ENCODE results near the gene SLC10A7. TPM values are rescaled to one million over a fixed set of nuclear protein-coding genes. Genes with fewer than 3 reads are reported as not detected.

SLC10A7 gene
- total RNA-seq, 2 experiments from 2014 or later, result 14.8 to 18.9 TPM

DNA sequence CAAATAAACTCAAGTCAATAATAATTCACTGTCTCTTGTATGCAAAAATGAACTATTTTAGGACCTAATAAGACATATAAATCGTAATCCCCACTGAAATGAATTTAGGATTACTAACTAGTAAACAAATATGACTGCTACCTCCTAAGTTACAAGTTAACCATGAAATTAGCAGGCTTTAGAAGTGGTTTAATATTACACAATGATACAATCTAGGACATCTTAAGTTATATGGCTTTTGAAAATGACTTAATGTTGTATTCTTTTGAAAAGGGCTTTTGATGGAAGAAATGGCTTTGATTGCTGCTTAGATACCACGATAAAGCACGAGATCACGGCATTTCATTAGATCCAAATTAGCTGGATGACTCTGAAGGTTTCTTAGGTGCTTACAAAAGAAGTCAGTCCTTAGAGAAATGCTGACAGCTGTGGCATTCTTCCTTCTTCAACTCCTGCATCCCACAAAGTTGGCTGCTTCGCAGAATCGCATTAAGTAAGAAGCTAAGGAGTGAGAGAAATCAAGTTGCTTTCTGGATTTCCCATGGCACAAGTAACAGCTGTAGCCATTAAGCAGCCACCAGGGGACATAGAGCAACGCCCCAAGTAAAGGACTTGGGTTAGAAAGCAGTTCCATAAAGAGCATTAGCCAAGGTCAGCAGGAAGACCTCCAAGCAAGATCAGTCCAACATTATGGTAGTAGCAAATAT lies 6.9 kb downstream of the SLC10A7 start:
- POLR2A ChIA-PET, result no interaction called here
- H3K9me3 Mint-ChIP-seq, result no peaks in the 10 kb centered on the region
- peaks cover 8% of the 10 kb centered on the region for H3K4me1 Mint-ChIP-seq
- no peaks in the 10 kb centered on the region for H3K27me3 Mint-ChIP-seq
- no peak overlapping the region for H3K4me3 Mint-ChIP-seq
- no peak overlapping the region for H3K27ac Mint-ChIP-seq
- CTCF ChIA-PET, result no interaction called here
- peaks cover 20% of the 10 kb centered on the region for H3K36me3 Mint-ChIP-seq (ENCODE audit: low read depth)
- DNase-seq, result no peak

DNA sequence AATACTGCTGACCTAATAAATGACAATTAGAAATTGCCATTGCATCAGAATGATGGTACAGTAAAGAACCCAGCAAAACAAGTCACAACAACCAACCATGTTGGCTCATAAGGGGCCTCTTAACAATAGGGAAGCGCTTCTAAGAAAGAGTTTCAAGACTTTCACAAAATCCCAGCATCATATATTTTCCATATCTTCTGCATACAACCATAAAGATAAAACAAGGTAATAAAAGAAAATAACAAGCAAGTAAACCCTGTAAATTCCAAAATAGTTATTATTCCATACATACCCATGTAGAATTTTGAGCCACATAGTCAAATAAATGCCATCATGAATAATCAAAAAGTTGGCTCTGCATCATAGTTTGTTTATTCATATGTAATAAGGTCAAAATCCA lies 8.2 kb downstream of the SLC10A7 start:
- no peaks in the 10 kb centered on the region for H3K27me3 Mint-ChIP-seq
- no peak overlapping the region for H3K27ac Mint-ChIP-seq
- H3K4me1 Mint-ChIP-seq, result peaks cover 6% of the 10 kb centered on the region
- no peaks in the 10 kb centered on the region for H3K9me3 Mint-ChIP-seq
- ChIA-PET POLR2A (no interaction called here), CTCF (no interaction called here)
- DNase-seq, result no peak
- H3K36me3 Mint-ChIP-seq (ENCODE audit: low read depth), result peaks cover 31% of the 10 kb centered on the region
- no peak overlapping the region for H3K4me3 Mint-ChIP-seq

DNA sequence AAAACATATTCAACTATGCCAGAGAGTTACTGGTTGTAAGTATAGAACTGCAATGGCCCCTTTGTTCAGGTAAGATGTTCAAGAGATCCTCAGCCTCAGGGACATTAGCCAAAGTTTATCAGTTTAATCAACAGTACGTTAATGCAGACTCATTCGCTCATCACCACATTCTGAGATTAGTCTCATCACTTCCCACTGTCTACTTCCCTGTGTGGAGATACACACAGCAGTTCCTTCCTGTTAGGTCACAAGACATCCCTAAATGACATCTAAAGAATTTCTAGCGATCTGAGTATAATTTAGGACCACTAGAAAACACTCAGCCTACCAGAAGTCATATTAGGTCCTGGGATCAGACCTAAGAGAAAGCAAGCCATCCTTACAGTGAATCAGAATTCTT lies 10.4 kb downstream of the SLC10A7 start:
- H3K36me3 Mint-ChIP-seq (ENCODE audit: low read depth), result peaks cover 48% of the 10 kb centered on the region

DNA sequence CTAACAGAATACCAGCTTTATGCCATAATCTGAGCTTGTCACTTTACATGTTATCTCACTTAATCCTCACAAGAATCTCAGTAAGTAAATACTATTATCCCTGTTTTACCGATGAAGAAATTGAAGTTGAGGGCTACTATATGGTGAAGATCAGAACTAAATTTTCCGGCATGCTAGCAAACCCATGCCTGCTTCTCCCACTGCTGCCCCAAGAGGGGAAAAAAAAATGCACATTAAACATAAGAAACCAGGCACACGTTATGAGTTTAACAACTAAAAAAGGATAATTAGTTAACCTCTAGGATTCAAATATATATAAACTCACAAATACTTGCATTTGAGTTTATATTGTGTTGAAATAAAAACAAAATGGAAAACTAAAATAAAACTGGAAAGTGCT lies 10.8 kb downstream of the SLC10A7 start:
- Mint-ChIP-seq H3K27ac (no peak overlapping the region), H3K27me3 (no peaks in the 10 kb centered on the region), H3K4me3 (no peak overlapping the region), H3K36me3 (ENCODE audit: low read depth) (peaks cover 47% of the 10 kb centered on the region), H3K4me1 (peaks cover 9% of the 10 kb centered on the region), H3K9me3 (peaks cover 2% of the 10 kb centered on the region)
- CTCF ChIA-PET, result no interaction called here
- POLR2A ChIA-PET, result no interaction called here
- DNase-seq, result no peak

More for the DNA sequence above, 10.4 kb downstream of the SLC10A7 start:
- ChIA-PET CTCF (no interaction called here), POLR2A (no interaction called here)
- H3K4me1 Mint-ChIP-seq, result peaks cover 8% of the 10 kb centered on the region
- H3K27ac Mint-ChIP-seq, result no peak overlapping the region
- no peaks in the 10 kb centered on the region for H3K27me3 Mint-ChIP-seq
- peaks cover 2% of the 10 kb centered on the region for H3K9me3 Mint-ChIP-seq
- H3K4me3 Mint-ChIP-seq, result no peak overlapping the region
- no peak for DNase-seq

DNA sequence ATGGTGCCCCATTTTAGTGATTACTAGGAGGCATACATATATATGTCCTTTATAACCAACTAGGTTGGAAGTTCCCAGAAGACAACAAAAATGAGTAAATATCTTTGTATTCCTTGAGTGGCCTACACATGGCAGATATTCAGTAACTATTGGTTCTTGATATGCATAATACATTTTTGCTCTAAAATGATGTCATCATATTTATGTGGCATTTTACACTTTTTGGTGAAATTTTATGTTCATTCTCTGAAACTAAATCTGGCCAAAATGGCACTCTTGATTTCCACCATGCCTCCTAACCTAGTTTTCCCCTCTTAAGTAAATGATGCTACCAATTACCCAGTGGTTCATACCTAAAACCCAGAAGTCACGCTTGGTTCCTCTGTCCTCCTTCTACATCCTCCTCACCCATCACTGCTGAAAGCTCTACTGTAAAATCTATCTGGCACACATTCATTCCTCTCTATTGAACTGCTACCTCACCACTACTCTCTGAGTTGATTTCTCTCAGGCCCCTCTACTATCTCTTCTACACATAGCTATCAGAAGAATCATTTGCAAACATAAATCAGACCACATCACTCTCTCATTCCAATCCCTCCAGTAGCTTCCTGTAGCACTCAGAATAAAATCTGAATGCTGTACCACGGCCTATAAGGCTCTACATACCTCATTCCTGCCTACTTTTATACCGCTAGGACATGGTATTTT lies 13.4 kb downstream of the SLC10A7 start:
- Mint-ChIP-seq H3K36me3 (ENCODE audit: low read depth) (peaks cover 39% of the 10 kb centered on the region), H3K4me1 (peaks cover 9% of the 10 kb centered on the region), H3K4me3 (no peak overlapping the region), H3K27me3 (no peaks in the 10 kb centered on the region), H3K9me3 (peaks cover 2% of the 10 kb centered on the region), H3K27ac (no peak overlapping the region)
- ChIA-PET CTCF (no interaction called here), POLR2A (no interaction called here)
- no peak for DNase-seq

DNA sequence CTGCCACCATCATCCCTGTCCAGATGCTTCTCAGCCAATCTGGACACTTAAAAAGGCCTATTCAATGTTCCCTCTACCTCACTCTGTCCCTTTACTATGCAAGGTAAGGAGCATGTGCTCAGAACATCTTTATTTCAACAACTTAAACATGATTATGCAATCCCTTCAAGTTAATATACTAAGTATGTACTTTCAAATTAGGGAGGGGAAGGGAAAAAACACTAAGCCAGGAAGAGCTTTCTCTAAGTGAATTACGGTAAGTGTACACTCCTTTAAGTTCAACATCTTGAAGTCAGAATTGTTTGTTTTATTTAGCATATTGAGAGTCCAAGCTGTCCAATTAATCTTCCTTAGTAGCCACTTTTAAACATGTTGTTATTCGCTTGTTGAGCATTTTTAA lies 14.1 kb downstream of the SLC10A7 start:
- Mint-ChIP-seq H3K4me1 (peaks cover 9% of the 10 kb centered on the region), H3K27ac (no peak overlapping the region), H3K9me3 (peaks cover 2% of the 10 kb centered on the region), H3K36me3 (ENCODE audit: low read depth) (peaks cover 42% of the 10 kb centered on the region), H3K27me3 (no peaks in the 10 kb centered on the region), H3K4me3 (no peak overlapping the region)
- DNase-seq, result no peak
- POLR2A ChIA-PET, result no interaction called here
- CTCF ChIA-PET, result no interaction called here

DNA sequence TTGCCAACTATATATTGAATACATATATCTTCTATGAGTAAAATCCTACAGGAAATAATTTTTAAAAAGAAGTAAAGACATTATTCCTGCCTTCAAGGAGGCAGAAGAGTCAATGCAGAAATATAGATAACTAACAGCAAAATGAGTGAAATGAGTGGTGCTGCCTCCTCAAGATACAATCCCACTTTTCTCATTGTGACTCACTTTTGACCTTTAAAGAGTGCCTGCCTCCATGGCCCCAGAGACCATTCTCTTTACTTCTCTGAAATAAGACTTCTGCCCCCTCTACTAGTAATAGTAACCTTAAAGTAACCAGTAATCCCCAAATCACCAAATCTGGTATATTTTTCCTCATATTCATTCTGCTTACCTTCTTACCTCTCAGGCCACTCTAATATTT lies 15.5 kb downstream of the SLC10A7 start:
- Mint-ChIP-seq H3K27ac (no peak overlapping the region), H3K9me3 (peaks cover 2% of the 10 kb centered on the region), H3K4me3 (no peak overlapping the region), H3K27me3 (no peaks in the 10 kb centered on the region), H3K4me1 (peaks cover 6% of the 10 kb centered on the region), H3K36me3 (ENCODE audit: low read depth) (peaks cover 42% of the 10 kb centered on the region)
- ChIA-PET POLR2A (no interaction called here), CTCF (no interaction called here)
- no peak for DNase-seq

DNA sequence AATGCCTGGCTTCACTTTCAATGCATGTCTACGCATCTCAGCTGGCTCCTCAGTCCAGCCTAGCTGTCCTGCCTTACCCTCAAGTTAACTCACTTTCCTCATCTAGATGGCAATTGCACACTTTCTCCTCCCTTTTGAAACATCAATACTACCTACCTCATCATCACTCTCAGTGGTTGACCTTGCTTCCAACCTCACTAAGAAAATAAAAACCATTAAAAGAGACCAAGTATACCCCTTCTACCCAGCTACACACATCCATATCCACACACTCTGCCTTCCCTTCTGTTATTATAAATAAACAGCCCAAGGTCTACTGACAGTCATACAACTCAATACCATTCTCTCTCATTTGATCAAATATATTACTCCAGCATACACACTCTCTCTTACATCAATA lies 21.5 kb downstream of the SLC10A7 start:
- Mint-ChIP-seq H3K36me3 (ENCODE audit: low read depth) (peaks cover 11% of the 10 kb centered on the region), H3K4me1 (peaks cover 8% of the 10 kb centered on the region), H3K27me3 (no peaks in the 10 kb centered on the region), H3K9me3 (no peaks in the 10 kb centered on the region), H3K27ac (no peak overlapping the region), H3K4me3 (no peak overlapping the region)
- CTCF ChIA-PET, result no interaction called here
- DNase-seq, result no peak
- POLR2A ChIA-PET, result no interaction called here

DNA sequence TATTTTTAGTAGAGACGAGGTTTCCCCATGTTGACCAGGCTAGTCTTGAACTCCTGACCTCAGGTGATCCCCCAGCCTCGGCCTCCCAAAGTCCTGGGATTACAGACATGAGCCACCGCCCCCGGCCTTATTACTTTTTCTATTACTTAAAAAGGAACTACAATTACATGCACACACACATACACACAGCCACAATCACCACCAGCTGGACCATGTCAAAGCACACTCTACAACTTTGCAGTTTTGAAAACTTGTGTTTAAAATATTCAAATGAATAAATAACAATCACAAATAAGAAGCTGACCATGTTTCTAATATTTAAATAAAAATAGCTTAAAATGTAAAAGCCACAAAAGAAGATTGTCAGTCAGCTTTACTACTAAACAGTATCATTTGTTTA lies 23.4 kb downstream of the SLC10A7 start:
- Mint-ChIP-seq H3K4me1 (peaks cover 8% of the 10 kb centered on the region), H3K4me3 (no peak overlapping the region), H3K27me3 (no peaks in the 10 kb centered on the region), H3K27ac (no peak overlapping the region), H3K36me3 (ENCODE audit: low read depth) (peaks cover 7% of the 10 kb centered on the region), H3K9me3 (no peaks in the 10 kb centered on the region)
- ChIA-PET CTCF (no interaction called here), POLR2A (no interaction called here)
- DNase-seq, result no peak

DNA sequence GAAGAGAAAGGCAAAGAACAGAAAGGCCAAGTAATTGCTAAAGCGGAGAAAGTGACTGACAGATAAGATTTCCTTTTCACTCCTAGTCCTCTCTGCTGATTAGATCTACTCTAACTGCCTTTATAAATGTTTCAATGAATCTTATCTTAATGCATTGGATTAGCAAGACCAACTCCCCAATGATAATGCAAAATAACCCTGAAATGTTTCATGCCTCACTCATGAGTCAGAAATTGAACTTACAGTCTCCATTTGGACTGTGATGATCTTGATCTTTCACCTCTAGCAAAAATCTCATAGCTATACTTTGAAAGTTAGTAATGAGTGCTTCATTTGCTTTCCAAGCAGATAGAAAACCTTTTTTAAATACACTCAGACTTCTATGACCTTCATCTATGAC lies 26.5 kb downstream of the SLC10A7 start:
- Mint-ChIP-seq H3K4me3 (no peak overlapping the region), H3K27ac (no peak overlapping the region), H3K27me3 (no peaks in the 10 kb centered on the region), H3K4me1 (peaks cover 8% of the 10 kb centered on the region), H3K9me3 (no peaks in the 10 kb centered on the region), H3K36me3 (ENCODE audit: low read depth) (peaks cover 6% of the 10 kb centered on the region)
- ChIA-PET POLR2A (no interaction called here), CTCF (interaction anchor here (1.0 kb wide), 1 partner anchor 104 kb away, joined by 3 read pairs; no protein-coding TSS in a partner anchor)
- no peak for DNase-seq

DNA sequence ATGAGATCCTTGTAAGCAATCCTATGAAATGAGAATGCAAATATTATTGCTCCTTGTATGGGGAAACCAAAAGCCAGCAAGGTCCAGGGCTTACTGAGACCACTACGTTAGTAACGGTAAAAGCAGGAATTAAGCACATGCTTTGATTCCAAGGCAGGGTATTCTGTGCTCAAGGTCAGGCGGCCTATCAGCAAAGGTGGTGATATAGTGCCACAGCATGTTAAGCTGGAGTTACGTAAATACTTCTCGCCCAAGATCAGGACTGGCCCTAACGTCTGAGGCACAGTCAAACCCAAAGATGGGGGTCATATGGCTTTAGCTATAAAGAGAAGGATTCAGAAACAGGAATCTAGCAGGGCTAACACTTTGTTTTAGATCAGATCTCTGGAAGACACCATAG lies 27.6 kb downstream of the SLC10A7 start:
- Mint-ChIP-seq H3K27ac (no peak overlapping the region), H3K9me3 (no peaks in the 10 kb centered on the region), H3K4me1 (peaks cover 8% of the 10 kb centered on the region), H3K27me3 (no peaks in the 10 kb centered on the region), H3K4me3 (no peak overlapping the region), H3K36me3 (ENCODE audit: low read depth) (peaks cover 6% of the 10 kb centered on the region)
- POLR2A ChIA-PET, result no interaction called here
- CTCF ChIA-PET, result no interaction called here
- DNase-seq, result no peak

DNA sequence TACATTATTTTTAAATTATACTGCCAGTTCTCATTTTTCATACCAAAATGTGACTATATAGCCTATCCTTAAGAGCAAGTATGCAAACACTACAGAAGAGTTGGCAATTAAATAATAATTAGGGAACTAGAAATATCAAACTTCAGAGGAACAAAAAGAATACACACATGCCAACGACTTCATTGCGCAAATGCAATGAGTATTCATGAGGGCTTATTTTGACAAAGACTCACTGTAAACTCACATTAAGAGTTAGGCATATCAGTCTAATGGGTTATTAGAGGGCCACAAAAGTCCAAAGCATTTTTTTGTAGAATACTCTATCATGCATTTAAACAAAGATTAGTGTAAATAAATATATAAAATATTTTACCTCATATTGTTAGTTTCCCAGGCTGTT lies 31.6 kb downstream of the SLC10A7 start:
- H3K27ac Mint-ChIP-seq, result no peak overlapping the region
- no peaks in the 10 kb centered on the region for H3K27me3 Mint-ChIP-seq
- no peaks in the 10 kb centered on the region for H3K9me3 Mint-ChIP-seq
- POLR2A ChIA-PET, result no interaction called here
- peaks cover 13% of the 10 kb centered on the region for H3K4me1 Mint-ChIP-seq
- CTCF ChIA-PET, result no interaction called here
- no peak overlapping the region for H3K4me3 Mint-ChIP-seq
- H3K36me3 Mint-ChIP-seq (ENCODE audit: low read depth), result peaks cover 22% of the 10 kb centered on the region
- no peak for DNase-seq

DNA sequence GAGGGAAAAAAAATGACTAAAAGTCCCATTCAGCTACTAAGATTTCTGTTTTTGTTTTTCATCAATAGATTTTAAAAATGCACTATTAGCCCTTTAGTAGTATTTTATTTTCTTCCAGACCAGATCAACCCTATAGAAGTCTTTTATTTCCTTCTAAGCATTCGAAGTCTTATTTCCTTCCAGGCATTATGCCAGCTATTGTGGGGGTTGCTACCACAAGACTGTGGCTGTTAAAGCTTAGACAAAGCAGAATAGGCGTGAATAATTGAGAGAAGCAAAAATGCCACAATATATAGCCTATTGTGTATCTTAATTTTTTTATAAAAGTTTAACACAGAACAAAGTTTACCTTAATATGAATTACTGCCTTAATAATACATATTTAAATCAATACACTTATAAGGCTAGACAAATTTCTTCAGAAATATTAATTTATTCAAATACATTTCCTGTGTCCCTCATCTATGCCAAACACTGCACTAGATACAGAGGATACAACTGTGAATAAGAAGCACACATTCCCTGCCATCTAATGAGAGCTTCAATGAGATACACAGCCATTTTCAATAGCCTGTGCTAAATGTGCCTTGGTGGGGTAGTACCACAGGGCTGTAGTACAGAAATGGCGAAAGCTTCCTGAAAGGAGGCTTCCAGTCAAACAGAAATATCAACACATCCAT lies 33.1 kb downstream of the SLC10A7 start:
- Mint-ChIP-seq H3K36me3 (ENCODE audit: low read depth) (peaks cover 29% of the 10 kb centered on the region), H3K9me3 (no peaks in the 10 kb centered on the region), H3K4me1 (peaks cover 13% of the 10 kb centered on the region), H3K27ac (no peak overlapping the region), H3K27me3 (no peaks in the 10 kb centered on the region), H3K4me3 (no peak overlapping the region)
- ChIA-PET POLR2A (no interaction called here), CTCF (no interaction called here)
- DNase-seq, result no peak

DNA sequence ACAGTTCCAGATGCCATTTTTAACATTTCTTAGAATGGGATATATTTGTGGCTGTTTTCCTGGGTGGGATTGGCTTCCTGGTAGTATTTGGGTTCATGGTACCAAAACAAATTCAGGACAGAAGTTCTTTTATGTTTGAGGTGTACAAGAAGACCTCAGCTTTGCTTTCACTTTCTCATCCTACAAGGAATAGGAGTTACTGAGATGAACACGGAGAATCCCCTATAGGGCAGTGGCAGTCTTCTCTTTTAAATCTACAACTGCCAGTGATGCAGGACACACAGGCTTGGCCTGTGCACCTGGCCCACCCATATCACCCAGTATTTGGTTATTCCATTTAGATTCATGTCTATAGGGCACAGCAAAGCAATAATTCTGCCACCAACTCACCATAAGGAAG lies 35.2 kb downstream of the SLC10A7 start:
- H3K36me3 Mint-ChIP-seq (ENCODE audit: low read depth), result peaks cover 45% of the 10 kb centered on the region
- POLR2A ChIA-PET, result no interaction called here
- CTCF ChIA-PET, result no interaction called here
- H3K9me3 Mint-ChIP-seq, result peaks cover 19% of the 10 kb centered on the region
- H3K27ac Mint-ChIP-seq, result no peak overlapping the region
- H3K4me3 Mint-ChIP-seq, result no peak overlapping the region
- DNase-seq, result no peak
- peaks cover 13% of the 10 kb centered on the region for H3K4me1 Mint-ChIP-seq
- H3K27me3 Mint-ChIP-seq, result no peaks in the 10 kb centered on the region
